Measurements from ENCODE around the gene CDH4. TPM values are rescaled to one million over a fixed set of nuclear protein-coding genes. Genes with fewer than 3 reads are reported as not detected.

The CDH4 gene
- total and polyA plus RNA-seq, 10 donors, result 0.30 to 20.1 (median 7.7) TPM

GRCh38 chr20:61877776-61878477 lies 625.9 kb downstream of the CDH4 start:
- H3K27me3 ChIP-seq (replicated peaks in 1 of 7), result peaks cover 0 to 17% (median 0%) of the 10 kb centered on the region in 7 donors
- no peak overlapping the region for H3K4me3 ChIP-seq
- WGBS, 5 donors, result 78 to 91% (median 86%) methylated on average over 16 to 23 of the region's 23 CpGs
- TF ChIP-seq POLR2AphosphoS5 (IDR thresholded peaks at IDR 0.05) (no peak), CTCF (IDR thresholded peaks at IDR 0.05 in 8 of 11, conservative IDR thresholded peaks at IDR 0.05 in 3 of 11) (no peak), POLR2A (IDR thresholded peaks at IDR 0.05) (no peak)
- no peaks in the 10 kb centered on the region for H3K9me3 ChIP-seq
- no peaks in the 10 kb centered on the region for H3K36me3 ChIP-seq
- DNase-seq, result no peak
- no peak overlapping the region for H3K27ac ChIP-seq
- intact Hi-C loops (cut with DNase I; ENCODE audit: low total_unique reads), result no loop called here
- H3K4me1 ChIP-seq, result no peaks in the 10 kb centered on the region

- intact Hi-C loops (cut with DNase I; ENCODE audit: low total_unique reads), result no loop called here
- no peak overlapping the region for H3K4me3 ChIP-seq
- H3K27me3 ChIP-seq (replicated peaks in 1 of 7), result peaks cover 0 to 25% (median 0%) of the 10 kb centered on the region in 7 donors
- H3K9me3 ChIP-seq, result no peaks in the 10 kb centered on the region
- H3K27ac ChIP-seq, result no peak overlapping the region
- H3K36me3 ChIP-seq, result no peaks in the 10 kb centered on the region
- DNase-seq, result no peak
- 82 to 91% (median 86%) methylated on average over 29 to 31 of the region's 31 CpGs for WGBS, 5 donors
- H3K4me1 ChIP-seq, result no peaks in the 10 kb centered on the region
- TF ChIP-seq CTCF (IDR thresholded peaks at IDR 0.05 in 8 of 11, conservative IDR thresholded peaks at IDR 0.05 in 3 of 11) (no peak), POLR2AphosphoS5 (IDR thresholded peaks at IDR 0.05) (no peak), POLR2A (IDR thresholded peaks at IDR 0.05) (no peak)
Measured at GRCh38 chr20:61878478-61879302, 626.6 kb downstream of the CDH4 start.

- DNase-seq, result no peak
- no peak for TF ChIP-seq POLR2A (IDR thresholded peaks at IDR 0.05)
- TF ChIP-seq POLR2AphosphoS5 (IDR thresholded peaks at IDR 0.05), result no peak
- TF ChIP-seq CTCF (IDR thresholded peaks at IDR 0.05 in 8 of 11, conservative IDR thresholded peaks at IDR 0.05 in 3 of 11), result no peak
- H3K4me3 ChIP-seq, result no peak overlapping the region
- no peak overlapping the region for H3K27ac ChIP-seq
- peaks cover 0 to 31% (median 0%) of the 10 kb centered on the region in 7 donors for H3K27me3 ChIP-seq (replicated peaks in 1 of 7)
- WGBS, 5 donors, result 87 to 88% (median 88%) methylated on average over 10 of the region's 10 CpGs
- intact Hi-C loops (cut with DNase I; ENCODE audit: low total_unique reads), result no loop called here
- H3K4me1 ChIP-seq, result no peaks in the 10 kb centered on the region
- no peaks in the 10 kb centered on the region for H3K36me3 ChIP-seq
- no peaks in the 10 kb centered on the region for H3K9me3 ChIP-seq
Measured at GRCh38 chr20:61879303-61879620, 627.2 kb downstream of the CDH4 start.

GRCh38 chr20:61879694-61880093 lies 627.6 kb downstream of the CDH4 start:
- Histone ChIP-seq H3K27ac (no peak overlapping the region), H3K4me3 (no peak overlapping the region), H3K27me3 (replicated peaks in 1 of 7) (peaks cover 0 to 35% (median 0%) of the 10 kb centered on the region in 7 donors), H3K36me3 (no peaks in the 10 kb centered on the region), H3K9me3 (no peaks in the 10 kb centered on the region), H3K4me1 (no peaks in the 10 kb centered on the region)
- no peak for DNase-seq
- intact Hi-C loops (cut with DNase I; ENCODE audit: low total_unique reads), result no loop called here
- no peak for TF ChIP-seq CTCF (IDR thresholded peaks at IDR 0.05 in 8 of 11, conservative IDR thresholded peaks at IDR 0.05 in 3 of 11)
- no peak for TF ChIP-seq POLR2A (IDR thresholded peaks at IDR 0.05)
- TF ChIP-seq POLR2AphosphoS5 (IDR thresholded peaks at IDR 0.05), result no peak
- WGBS, 5 donors, result 90 to 94% (median 92%) methylated on average over 19 of the region's 19 CpGs
